Measurements from ENCODE around the gene PTCHD1. TPM values are rescaled to one million over a fixed set of nuclear protein-coding genes. Genes with fewer than 3 reads are reported as not detected.

Gene PTCHD1
- total RNA-seq, 3 donors from 2014 or later = 0.61 to 16.0 (median 0.63) TPM

GRCh38 chrX:23389196-23389792, 54.6 kb downstream of the PTCHD1 start:
- no peak for ATAC-seq

GRCh38 chrX:23390979-23391378, 56.3 kb downstream of the PTCHD1 start:
- intact Hi-C loops (cut with DNase I, micrococcal nuclease) = no loop called here
- Histone ChIP-seq H3K4me1 (ENCODE audit: low read depth) (no peaks in the 10 kb centered on the region), H3K36me3 (ENCODE audit: low read depth) (no peaks in the 10 kb centered on the region), H3K9me3 (no peaks in the 10 kb centered on the region), H3K4me3 (no peak overlapping the region)
- no peak for TF ChIP-seq CTCF (IDR thresholded peaks at IDR 0.05)
- no peak for ATAC-seq
- no peak for DNase-seq

More at GRCh38 chrX:23389196-23389792, 54.6 kb downstream of the PTCHD1 start:
- Histone ChIP-seq H3K4me1 (ENCODE audit: low read depth) (no peaks in the 10 kb centered on the region), H3K4me3 (no peak overlapping the region), H3K36me3 (ENCODE audit: low read depth) (no peaks in the 10 kb centered on the region), H3K9me3 (no peaks in the 10 kb centered on the region)
- TF ChIP-seq CTCF (IDR thresholded peaks at IDR 0.05) = no peak
- intact Hi-C loops (cut with DNase I, micrococcal nuclease) = no loop called here
- DNase-seq = no peak

GRCh38 chrX:23392195-23392594, 57.5 kb downstream of the PTCHD1 start:
- Histone ChIP-seq H3K4me3 (no peak overlapping the region), H3K36me3 (ENCODE audit: low read depth) (no peaks in the 10 kb centered on the region), H3K9me3 (no peaks in the 10 kb centered on the region), H3K4me1 (ENCODE audit: low read depth) (no peaks in the 10 kb centered on the region)
- no peak for TF ChIP-seq CTCF (IDR thresholded peaks at IDR 0.05)
- peak; percentile 86 for ATAC-seq
- DNase-seq = no peak
- intact Hi-C loops (cut with DNase I, micrococcal nuclease) = no loop called here

GRCh38 chrX:23394421-23394820, 59.8 kb downstream of the PTCHD1 start:
- intact Hi-C loops (cut with DNase I, micrococcal nuclease) = no loop called here
- TF ChIP-seq CTCF (IDR thresholded peaks at IDR 0.05) = no peak
- DNase-seq (peak in 1 of 3 donors; percentile 19), ATAC-seq (peak; percentile 26)
- Histone ChIP-seq H3K9me3 (no peaks in the 10 kb centered on the region), H3K36me3 (ENCODE audit: low read depth) (no peaks in the 10 kb centered on the region), H3K4me1 (ENCODE audit: low read depth) (no peaks in the 10 kb centered on the region), H3K4me3 (no peak overlapping the region)

GRCh38 chrX:23396263-23396662, 61.6 kb downstream of the PTCHD1 start:
- Histone ChIP-seq H3K36me3 (ENCODE audit: low read depth) (no peaks in the 10 kb centered on the region), H3K9me3 (no peaks in the 10 kb centered on the region), H3K4me3 (no peak overlapping the region), H3K4me1 (ENCODE audit: low read depth) (no peaks in the 10 kb centered on the region)
- TF ChIP-seq CTCF (IDR thresholded peaks at IDR 0.05) = no peak
- ATAC-seq (no peak), DNase-seq (no peak)
- intact Hi-C loops (cut with DNase I, micrococcal nuclease) = no loop called here

GRCh38 chrX:23398570-23398969, 63.9 kb downstream of the PTCHD1 start:
- TF ChIP-seq CTCF (IDR thresholded peaks at IDR 0.05) = no peak
- DNase-seq (no peak), ATAC-seq (no peak)
- no peaks in the 10 kb centered on the region for H3K9me3 ChIP-seq
- intact Hi-C loops (cut with DNase I, micrococcal nuclease) = no loop called here
- H3K36me3 ChIP-seq (ENCODE audit: low read depth) = no peaks in the 10 kb centered on the region
- no peak overlapping the region for H3K4me3 ChIP-seq
- H3K4me1 ChIP-seq (ENCODE audit: low read depth) = no peaks in the 10 kb centered on the region
